B cell (primary cell): ENCODE measurements around the gene SOX6. TPM values are rescaled to one million over a fixed set of nuclear protein-coding genes. Genes with fewer than 3 reads are reported as not detected.

Experiments used
- ATAC-seq: fragments of 200-7000 bp; cut with Tn5 transposase; one replicate; pipeline ENCODE4 v1.10.0; 2021; ENCODE audit warnings: low read depth, mild to moderate bottlenecking, moderate number of reproducible peaks, moderate library complexity
- CTCF ChIA-PET: fragments of 350-600 bp; sonication (Branson Sonifier 250); formaldehyde crosslinking; loops from one replicate; lab custom pipeline; 2021; ENCODE audit warnings: antibody characterized with exemption, inconsistent platforms; lab: Charles Lee
- POLR2A ChIA-PET: fragments of 350-600 bp; sonication (Branson Sonifier 250); formaldehyde crosslinking; loops from one replicate; lab custom pipeline; 2021; ENCODE audit warnings: antibody characterized with exemption; lab: Charles Lee
- DNase-seq: peaks from one replicate; pipeline ENCODE4 v3.0.0; 2013
- H2AFZ ChIP-seq: 2 replicates; pipeline ENCODE4 v1.6.1; 2012; ENCODE audit warnings: mild to moderate bottlenecking, low read depth, low read length; ENCODE audit not compliant: insufficient read depth, poor library complexity, severe bottlenecking
- H3K27ac ChIP-seq, 2 donors: 1 replicate in 1 of 2; 2 replicates in 1 of 2; pipeline ENCODE4 v1.5.1; 2012 to 2013; ENCODE audit warnings: low read length in 2 of 2, mild to moderate bottlenecking in 2 of 2, moderate library complexity in 1 of 2
- H3K27me3 ChIP-seq, 4 experiments: fragments of 200-600 bp in 1 of 4; sonication (generic) in 1 of 4; replicated peaks in 1 of 4; 1 replicate in 2 of 4; 2 replicates in 2 of 4; pipeline versions ENCODE4 v1.6.1 to v1.7.0; 2013 to 2016; ENCODE audit warnings: low read length in 3 of 4, mild to moderate bottlenecking in 2 of 4, mixed read lengths in 1 of 4, moderate library complexity in 1 of 4; ENCODE audit not compliant: insufficient read depth in 4 of 4, control insufficient read depth in 3 of 4; ENCODE audit errors: control extremely low read depth in 1 of 4
- H3K36me3 ChIP-seq, 2 experiments: replicated peaks in 1 of 2; 1 replicate in 1 of 2; 2 replicates in 1 of 2; pipeline versions ENCODE4 v1.6.1 to v1.7.1; 2013; ENCODE audit warnings: low read length in 1 of 2; ENCODE audit not compliant: insufficient read depth in 2 of 2, control insufficient read depth in 1 of 2; ENCODE audit errors: control extremely low read depth in 1 of 2, extremely low read depth in 1 of 2
- H3K4me1 ChIP-seq, 2 donors: fragments of 200-600 bp in 1 of 2; sonication (generic) in 1 of 2; 1 replicate in 1 of 2; 2 replicates in 1 of 2; pipeline versions ENCODE4 v1.5.1 to v1.6.1; 2013 to 2017; ENCODE audit warnings: low read length in 2 of 2; ENCODE audit not compliant: control insufficient read depth in 2 of 2, insufficient read depth in 2 of 2
- H3K4me2 ChIP-seq: replicated peaks from 2 replicates; pipeline ENCODE3; 2012; ENCODE audit warnings: mild to moderate bottlenecking, low read depth, low read length; ENCODE audit not compliant: poor library complexity, severe bottlenecking
- H3K4me3 ChIP-seq, 5 experiments: fragments of 200-600 bp in 1 of 5; sonication (generic) in 1 of 5; 1 replicate in 3 of 5; 2 replicates in 2 of 5; pipeline versions ENCODE4 v1.5.1 to v1.7.0; 2011 to 2016; ENCODE audit warnings: low read length in 4 of 5, mild to moderate bottlenecking in 4 of 5, low read depth in 2 of 5, control low read depth in 1 of 5, moderate library complexity in 1 of 5; ENCODE audit not compliant: insufficient read depth in 1 of 5; ENCODE audit errors: control extremely low read depth in 1 of 5, extremely low read depth in 1 of 5
- H3K79me2 ChIP-seq: fragments of 200-600 bp; sonication (generic); one replicate; pipeline ENCODE4 v1.6.0; 2016; ENCODE audit warnings: low read length; ENCODE audit not compliant: control insufficient read depth, insufficient read depth
- H3K9ac ChIP-seq: fragments of 200-600 bp; sonication (generic); 2 replicates; pipeline ENCODE4 v1.6.1; 2017; ENCODE audit warnings: mild to moderate bottlenecking, low read length, moderate library complexity
- H3K9me3 ChIP-seq, 3 donors: one replicate each; pipeline versions ENCODE4 v1.6.1 to v1.7.1; 2013; ENCODE audit warnings: low read length in 2 of 3; ENCODE audit not compliant: control insufficient read depth in 2 of 3, insufficient read depth in 1 of 3; ENCODE audit errors: control extremely low read depth in 1 of 3
- H4K20me1 ChIP-seq: 2 replicates; pipeline ENCODE4 v1.6.0; 2012; ENCODE audit warnings: mild to moderate bottlenecking, low read length; ENCODE audit not compliant: insufficient read depth, control insufficient read depth, poor library complexity, severe bottlenecking
- H3K27ac Mint-ChIP-seq: one replicate; pipeline ENCODE4 v1.8.0; 2021; ENCODE audit warnings: mixed read lengths
- H3K27me3 Mint-ChIP-seq: one replicate; pipeline ENCODE4 v1.8.0; 2021; ENCODE audit warnings: mixed read lengths
- H3K4me1 Mint-ChIP-seq: one replicate; pipeline ENCODE4 v1.8.0; 2021; ENCODE audit warnings: mixed read lengths
- H3K4me3 Mint-ChIP-seq: one replicate; pipeline ENCODE4 v1.8.0; 2021; ENCODE audit warnings: mixed read lengths
- H3K9me3 Mint-ChIP-seq: one replicate; pipeline ENCODE4 v1.8.0; 2022; ENCODE audit warnings: mixed read lengths; ENCODE audit not compliant: insufficient read depth
- EZH2 ChIP-seq: IDR thresholded peaks from 2 replicates; pipeline ENCODE4 v1.6.1; 2012; ENCODE audit warnings: borderline replicate concordance, low read depth, mild to moderate bottlenecking, moderate library complexity, low read length; ENCODE audit not compliant: insufficient read depth, poor library complexity, severe bottlenecking
- WGBS: methylation state at CpG from one replicate; pipeline ENCODE4 v1.1.5; 2013; ENCODE audit warnings: missing lambda C conversion rate; ENCODE audit not compliant: insufficient coverage; 5-methylcytosine and 5-hydroxymethylcytosine counted together
- intact Hi-C: fragments of 100-400 bp; cut with micrococcal nuclease; formaldehyde crosslinking; loops from one replicate; pipeline ENCODE4 v1.10.0; 2022
- polyA plus RNA-seq: library from polyadenylated mRNA; depleted of rRNA; stranded (reverse); fragments of >200 nt; gene quantifications from 2 replicates; pipeline ENCODE4 v1.2.3, GENCODE V29; 2012
- total RNA-seq, 2 donors: library from RNA; stranded (reverse); fragments of 120-200 nt in 1 of 2; gene quantifications; 1 replicate in 1 of 2; 2 replicates in 1 of 2; pipeline versions ENCODE4 v1.2.3 to v1.2.4, GENCODE V29; 2013 to 2022
- TF ChIP-seq, protein P1 (sequence below): fragments of 200-600 bp; IDR thresholded peaks from one replicate; pipeline ENCODE4 v1.8.0; 2022; ENCODE audit warnings: antibody characterized with exemption, mild to moderate bottlenecking

SOX6 gene
- total and polyA plus RNA-seq, 2 donors (not counting 1 experiment from before 2014, with no cell fraction given), result not detected

DNA sequence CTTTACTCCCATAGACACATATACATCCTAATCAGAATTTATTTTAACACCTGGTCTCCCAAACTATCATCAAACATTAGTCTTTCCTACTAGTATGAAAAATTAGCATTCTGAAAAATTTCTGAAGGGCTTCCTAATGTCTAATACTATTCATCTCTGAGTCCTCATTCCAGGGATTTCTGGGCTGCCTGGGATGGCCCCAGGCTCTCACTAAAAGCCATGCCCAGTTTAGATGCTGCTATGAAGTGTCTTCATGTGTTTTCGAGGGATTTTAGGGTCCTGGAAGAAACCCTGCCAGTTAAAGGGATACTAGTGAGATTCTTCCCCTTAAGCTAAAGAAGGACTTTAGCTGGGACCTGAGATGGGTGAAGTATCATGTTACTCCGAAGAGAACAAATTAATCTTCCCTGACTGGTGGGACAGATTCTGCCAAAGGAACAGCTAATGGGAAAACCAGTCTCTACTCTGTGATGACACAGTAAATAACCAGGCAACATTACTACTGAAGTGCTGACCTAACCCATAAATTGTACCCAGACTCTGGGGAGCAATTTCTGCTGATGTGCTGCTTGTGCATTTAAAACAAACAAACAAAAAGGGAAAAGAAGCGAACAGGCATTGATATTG is 342.6 kb downstream of the SOX6 start:
- H2AFZ ChIP-seq, result no peak overlapping the region
- no peak overlapping the region for H3K4me3 ChIP-seq
- Mint-ChIP-seq H3K9me3 (no peaks in the 10 kb centered on the region), H3K27ac (no peak overlapping the region), H3K27me3 (no peaks in the 10 kb centered on the region), H3K4me3 (no peak overlapping the region), H3K4me1 (no peaks in the 10 kb centered on the region)
- H3K4me2 ChIP-seq, result no peak overlapping the region
- H3K27ac ChIP-seq, result no peak overlapping the region
- POLR2A ChIA-PET, result no interaction called here
- no peak for ATAC-seq
- no peak for TF ChIP-seq EZH2
- TF ChIP-seq, protein P1, sequence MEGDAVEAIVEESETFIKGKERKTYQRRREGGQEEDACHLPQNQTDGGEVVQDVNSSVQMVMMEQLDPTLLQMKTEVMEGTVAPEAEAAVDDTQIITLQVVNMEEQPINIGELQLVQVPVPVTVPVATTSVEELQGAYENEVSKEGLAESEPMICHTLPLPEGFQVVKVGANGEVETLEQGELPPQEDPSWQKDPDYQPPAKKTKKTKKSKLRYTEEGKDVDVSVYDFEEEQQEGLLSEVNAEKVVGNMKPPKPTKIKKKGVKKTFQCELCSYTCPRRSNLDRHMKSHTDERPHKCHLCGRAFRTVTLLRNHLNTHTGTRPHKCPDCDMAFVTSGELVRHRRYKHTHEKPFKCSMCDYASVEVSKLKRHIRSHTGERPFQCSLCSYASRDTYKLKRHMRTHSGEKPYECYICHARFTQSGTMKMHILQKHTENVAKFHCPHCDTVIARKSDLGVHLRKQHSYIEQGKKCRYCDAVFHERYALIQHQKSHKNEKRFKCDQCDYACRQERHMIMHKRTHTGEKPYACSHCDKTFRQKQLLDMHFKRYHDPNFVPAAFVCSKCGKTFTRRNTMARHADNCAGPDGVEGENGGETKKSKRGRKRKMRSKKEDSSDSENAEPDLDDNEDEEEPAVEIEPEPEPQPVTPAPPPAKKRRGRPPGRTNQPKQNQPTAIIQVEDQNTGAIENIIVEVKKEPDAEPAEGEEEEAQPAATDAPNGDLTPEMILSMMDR, result no peak
- CTCF ChIA-PET, result no interaction called here
- no peak overlapping the region for H3K9ac ChIP-seq
- DNase-seq, result no peak
- intact Hi-C loops, result no loop called here
- 100% methylated on average over 1 of the region's 3 CpGs for WGBS
- no peaks in the 10 kb centered on the region for H4K20me1 ChIP-seq
- no peaks in the 10 kb centered on the region for H3K36me3 ChIP-seq
- H3K27me3 ChIP-seq, result no peaks in the 10 kb centered on the region
- no peaks in the 10 kb centered on the region for H3K9me3 ChIP-seq
- no peaks in the 10 kb centered on the region for H3K79me2 ChIP-seq
- no peaks in the 10 kb centered on the region for H3K4me1 ChIP-seq

DNA sequence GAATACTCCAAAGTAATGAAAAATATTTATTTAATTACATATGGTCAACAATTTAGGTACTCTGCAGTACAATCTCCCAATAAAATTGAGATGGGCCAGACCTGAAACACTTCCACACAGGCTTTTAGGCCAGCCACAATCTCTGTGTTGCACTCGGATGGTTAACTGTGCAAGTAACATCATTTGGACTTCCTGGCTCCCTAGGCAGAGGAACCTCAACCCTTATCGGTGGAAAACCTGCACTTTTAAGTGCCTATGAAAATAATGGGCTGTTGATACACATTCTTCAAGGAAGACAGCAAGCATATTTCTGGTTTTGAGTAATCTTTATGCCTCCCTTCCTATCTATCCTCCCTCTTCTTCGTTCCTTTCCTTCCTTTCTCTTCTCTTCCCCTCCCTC is 343.1 kb downstream of the SOX6 start:
- H3K27ac ChIP-seq, result no peak overlapping the region
- no peaks in the 10 kb centered on the region for H4K20me1 ChIP-seq
- H3K27ac Mint-ChIP-seq, result no peak overlapping the region
- no peak overlapping the region for H3K4me3 Mint-ChIP-seq
- H3K4me1 Mint-ChIP-seq, result no peaks in the 10 kb centered on the region
- 74% methylated on average over 2 of the region's 3 CpGs for WGBS
- H3K27me3 ChIP-seq, result no peaks in the 10 kb centered on the region
- no peaks in the 10 kb centered on the region for H3K9me3 ChIP-seq
- intact Hi-C loops, result no loop called here
- H3K79me2 ChIP-seq, result no peaks in the 10 kb centered on the region
- no peak overlapping the region for H3K9ac ChIP-seq
- no peak overlapping the region for H3K4me2 ChIP-seq
- TF ChIP-seq EZH2, result no peak
- TF ChIP-seq, protein P1, result no peak
- no peak overlapping the region for H2AFZ ChIP-seq
- POLR2A ChIA-PET, result no interaction called here
- H3K9me3 Mint-ChIP-seq, result no peaks in the 10 kb centered on the region
- H3K27me3 Mint-ChIP-seq, result no peaks in the 10 kb centered on the region
- no peaks in the 10 kb centered on the region for H3K36me3 ChIP-seq
- ATAC-seq (no peak), DNase-seq (no peak)
- H3K4me3 ChIP-seq, result no peak overlapping the region
- CTCF ChIA-PET, result no interaction called here
- no peaks in the 10 kb centered on the region for H3K4me1 ChIP-seq
